ENCODE results near the gene METTL23. TPM values are rescaled to one million over a fixed set of nuclear protein-coding genes. Genes with fewer than 3 reads are reported as not detected.

METTL23 gene
- total RNA-seq, 4 donors from 2014 or later = 27.4 to 40.9 (median 33.7) TPM

DNA sequence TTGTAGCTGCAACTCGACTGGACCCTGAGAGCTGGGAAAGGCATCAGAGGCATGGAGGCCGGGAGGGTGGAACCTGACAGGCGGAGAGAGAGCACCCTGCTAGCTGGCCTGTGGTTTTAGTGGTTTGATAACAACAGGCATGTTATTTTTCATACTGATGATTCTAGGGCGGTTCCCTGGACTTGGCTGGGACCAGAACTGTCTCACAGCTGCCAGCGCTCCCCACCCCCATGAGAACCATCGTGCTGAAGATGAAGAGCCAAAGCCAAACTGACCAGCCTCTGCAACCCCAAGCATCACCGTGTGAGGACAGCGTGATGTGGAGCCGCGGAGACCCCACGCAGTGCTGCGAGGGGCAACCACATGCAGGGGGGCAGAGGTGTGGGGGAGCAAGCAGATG, 44.3 kb upstream of the METTL23 start:
- TF ChIP-seq POLR2A (IDR thresholded peaks at IDR 0.05) = no peak
- TF ChIP-seq, protein P1, sequence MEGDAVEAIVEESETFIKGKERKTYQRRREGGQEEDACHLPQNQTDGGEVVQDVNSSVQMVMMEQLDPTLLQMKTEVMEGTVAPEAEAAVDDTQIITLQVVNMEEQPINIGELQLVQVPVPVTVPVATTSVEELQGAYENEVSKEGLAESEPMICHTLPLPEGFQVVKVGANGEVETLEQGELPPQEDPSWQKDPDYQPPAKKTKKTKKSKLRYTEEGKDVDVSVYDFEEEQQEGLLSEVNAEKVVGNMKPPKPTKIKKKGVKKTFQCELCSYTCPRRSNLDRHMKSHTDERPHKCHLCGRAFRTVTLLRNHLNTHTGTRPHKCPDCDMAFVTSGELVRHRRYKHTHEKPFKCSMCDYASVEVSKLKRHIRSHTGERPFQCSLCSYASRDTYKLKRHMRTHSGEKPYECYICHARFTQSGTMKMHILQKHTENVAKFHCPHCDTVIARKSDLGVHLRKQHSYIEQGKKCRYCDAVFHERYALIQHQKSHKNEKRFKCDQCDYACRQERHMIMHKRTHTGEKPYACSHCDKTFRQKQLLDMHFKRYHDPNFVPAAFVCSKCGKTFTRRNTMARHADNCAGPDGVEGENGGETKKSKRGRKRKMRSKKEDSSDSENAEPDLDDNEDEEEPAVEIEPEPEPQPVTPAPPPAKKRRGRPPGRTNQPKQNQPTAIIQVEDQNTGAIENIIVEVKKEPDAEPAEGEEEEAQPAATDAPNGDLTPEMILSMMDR (IDR thresholded peaks at IDR 0.05) = no peak
- intact Hi-C loops (cut with DNase I; ENCODE audit: low total_unique reads) = no loop called here
- DNase-seq (ENCODE audit: low spot score in 2 of 2) = no peak
- WGBS, 2 donors = 45 to 47% methylated on average over 12 of the region's 12 CpGs
- H3K4me3 ChIP-seq (ENCODE audit: low read depth, poor library complexity, severe bottlenecking) = no peak overlapping the region

DNA sequence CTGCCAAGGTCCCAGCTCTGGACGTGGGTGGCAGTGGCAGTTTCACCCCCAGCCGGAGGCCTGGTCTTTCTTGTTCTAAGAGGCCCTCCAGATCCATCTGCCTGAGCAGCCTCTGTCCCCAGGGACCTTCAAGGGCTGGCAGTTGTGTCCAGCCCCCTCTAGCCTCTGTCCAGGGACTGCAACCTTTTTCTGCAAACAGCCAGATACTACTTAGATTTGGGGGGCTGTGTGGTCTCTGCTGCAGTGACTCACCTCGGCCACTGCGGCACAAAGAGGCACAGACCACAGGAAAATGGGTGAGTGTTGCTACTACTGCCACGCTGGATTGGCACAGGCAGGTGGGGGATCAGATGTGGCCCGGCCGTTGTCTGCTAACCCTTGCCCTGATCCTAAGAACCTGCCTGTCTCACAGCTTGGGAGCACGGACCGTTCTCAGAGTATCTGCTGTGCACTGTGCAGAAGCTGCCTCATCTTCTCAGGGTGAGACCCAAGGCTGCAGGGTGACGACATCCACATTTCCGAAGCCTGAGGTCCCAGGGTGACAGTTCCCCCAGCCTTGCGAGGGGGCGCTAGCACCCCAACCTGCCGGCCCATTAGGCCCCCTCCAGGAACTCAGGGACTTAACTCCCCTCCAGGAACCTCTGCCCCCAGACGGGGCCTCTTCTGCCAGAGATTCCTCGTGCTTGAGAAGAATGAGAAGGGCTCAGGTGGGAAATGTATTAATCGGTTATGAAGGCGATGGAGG, 43.5 kb upstream of the METTL23 start:
- TF ChIP-seq POLR2A (IDR thresholded peaks at IDR 0.05) = no peak
- TF ChIP-seq, protein P1 (IDR thresholded peaks at IDR 0.05) = no peak
- 82 to 84% methylated on average over 18 of the region's 18 CpGs for WGBS, 2 donors
- no peak overlapping the region for H3K4me3 ChIP-seq (ENCODE audit: low read depth, poor library complexity, severe bottlenecking)
- DNase-seq (ENCODE audit: low spot score in 2 of 2) = no peak
- intact Hi-C loops (cut with DNase I; ENCODE audit: low total_unique reads) = no loop called here

GRCh38 chr17:76683921-76684745, 42.5 kb upstream of the METTL23 start:
- no peak for TF ChIP-seq POLR2A (IDR thresholded peaks at IDR 0.05)
- intact Hi-C loops (cut with DNase I; ENCODE audit: low total_unique reads) = no loop called here
- 87% methylated on average over 22 to 24 of the region's 25 CpGs for WGBS, 2 donors
- no peak overlapping the region for H3K4me3 ChIP-seq (ENCODE audit: low read depth, poor library complexity, severe bottlenecking)
- DNase-seq (ENCODE audit: low spot score in 2 of 2) = no peak

DNA sequence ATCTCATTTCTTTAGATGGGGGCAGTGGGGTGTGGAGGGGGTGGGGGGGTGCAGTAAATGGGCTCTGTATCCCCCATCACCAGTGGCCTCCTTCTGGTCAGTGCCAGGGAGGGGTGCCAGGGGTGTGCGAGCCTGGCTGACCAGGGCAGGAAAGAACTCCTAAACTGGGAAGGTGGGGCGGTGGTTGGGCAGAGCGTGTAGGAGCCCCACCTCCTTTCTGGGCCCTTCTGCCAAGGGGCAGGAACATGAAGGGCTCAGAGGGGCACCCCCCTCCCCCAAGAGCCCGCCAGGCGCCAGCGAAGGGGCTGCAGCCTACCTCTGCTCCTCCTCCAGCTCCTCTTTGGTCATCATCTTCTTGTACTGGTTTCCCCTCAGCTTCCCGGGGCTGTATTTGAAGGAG, 41.9 kb upstream of the METTL23 start:
- DNase-seq (ENCODE audit: low spot score in 2 of 2) = no peak
- intact Hi-C loops (cut with DNase I; ENCODE audit: low total_unique reads) = no loop called here
- WGBS, 2 donors = 87 to 88% methylated on average over 7 of the region's 7 CpGs
- TF ChIP-seq, protein P1 (IDR thresholded peaks at IDR 0.05) = no peak
- TF ChIP-seq POLR2A (IDR thresholded peaks at IDR 0.05) = no peak
- no peak overlapping the region for H3K4me3 ChIP-seq (ENCODE audit: low read depth, poor library complexity, severe bottlenecking)

GRCh38 chr17:76685366-76685765, 41.3 kb upstream of the METTL23 start:
- no peak overlapping the region for H3K4me3 ChIP-seq (ENCODE audit: low read depth, poor library complexity, severe bottlenecking)
- intact Hi-C loops (cut with DNase I; ENCODE audit: low total_unique reads) = no loop called here
- no peak for DNase-seq (ENCODE audit: low spot score in 2 of 2)
- no peak for TF ChIP-seq POLR2A (IDR thresholded peaks at IDR 0.05)
- TF ChIP-seq, protein P1 (IDR thresholded peaks at IDR 0.05) = no peak
- WGBS, 2 donors = 85 to 88% methylated on average over 10 to 11 of the region's 12 CpGs

- no peak for DNase-seq (ENCODE audit: low spot score in 2 of 2)
- WGBS, 2 donors = 79 to 93% methylated on average over 8 of the region's 8 CpGs
- TF ChIP-seq POLR2A (IDR thresholded peaks at IDR 0.05) = no peak
- TF ChIP-seq, protein P1 (IDR thresholded peaks at IDR 0.05) = no peak
- H3K4me3 ChIP-seq (ENCODE audit: low read depth, poor library complexity, severe bottlenecking) = no peak overlapping the region
- intact Hi-C loops (cut with DNase I; ENCODE audit: low total_unique reads) = no loop called here
Measured at GRCh38 chr17:76685846-76686245, 40.8 kb upstream of the METTL23 start.

All from lower leg skin (tissue), 4 donors.